ENCODE measurements around the gene NDUFB10.

DNA sequence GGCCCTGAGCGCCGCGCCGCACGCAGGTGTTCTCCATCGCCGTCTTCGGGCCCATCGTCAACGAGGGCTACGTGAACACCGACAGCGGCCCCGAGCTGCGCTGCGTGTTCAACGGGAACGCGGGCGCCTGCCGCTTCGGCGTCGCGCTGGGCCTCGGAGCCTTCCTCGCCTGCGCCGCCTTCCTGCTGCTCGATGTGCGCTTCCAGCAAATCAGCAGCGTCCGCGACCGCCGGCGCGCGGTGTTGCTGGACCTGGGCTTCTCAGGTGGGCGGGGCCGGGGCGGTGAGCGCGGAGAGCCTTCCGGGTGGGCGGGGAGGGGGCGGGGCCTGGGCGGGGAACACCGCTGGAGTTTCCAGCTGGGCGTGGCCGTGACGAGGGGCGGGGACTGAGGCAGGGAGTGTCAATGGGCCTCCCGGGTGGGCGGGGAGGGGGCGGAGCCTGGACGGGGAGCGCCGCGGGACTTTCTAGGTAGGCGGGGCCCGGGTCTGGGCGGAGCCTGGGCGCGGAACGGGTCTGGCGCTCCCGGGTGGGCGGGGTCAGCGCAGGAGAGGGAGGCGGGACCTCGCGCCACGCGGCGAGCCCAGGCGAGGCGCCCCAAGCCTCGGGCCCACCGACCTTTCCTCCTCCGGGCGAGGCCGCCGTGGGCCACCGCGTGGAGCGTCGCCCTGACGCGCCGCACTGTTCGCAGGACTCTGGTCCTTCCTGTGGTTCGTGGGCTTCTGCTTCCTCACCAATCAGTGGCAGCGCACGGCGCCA lies 32.8 kb downstream of the NDUFB10 start:
- TF ChIP-seq, protein P1, sequence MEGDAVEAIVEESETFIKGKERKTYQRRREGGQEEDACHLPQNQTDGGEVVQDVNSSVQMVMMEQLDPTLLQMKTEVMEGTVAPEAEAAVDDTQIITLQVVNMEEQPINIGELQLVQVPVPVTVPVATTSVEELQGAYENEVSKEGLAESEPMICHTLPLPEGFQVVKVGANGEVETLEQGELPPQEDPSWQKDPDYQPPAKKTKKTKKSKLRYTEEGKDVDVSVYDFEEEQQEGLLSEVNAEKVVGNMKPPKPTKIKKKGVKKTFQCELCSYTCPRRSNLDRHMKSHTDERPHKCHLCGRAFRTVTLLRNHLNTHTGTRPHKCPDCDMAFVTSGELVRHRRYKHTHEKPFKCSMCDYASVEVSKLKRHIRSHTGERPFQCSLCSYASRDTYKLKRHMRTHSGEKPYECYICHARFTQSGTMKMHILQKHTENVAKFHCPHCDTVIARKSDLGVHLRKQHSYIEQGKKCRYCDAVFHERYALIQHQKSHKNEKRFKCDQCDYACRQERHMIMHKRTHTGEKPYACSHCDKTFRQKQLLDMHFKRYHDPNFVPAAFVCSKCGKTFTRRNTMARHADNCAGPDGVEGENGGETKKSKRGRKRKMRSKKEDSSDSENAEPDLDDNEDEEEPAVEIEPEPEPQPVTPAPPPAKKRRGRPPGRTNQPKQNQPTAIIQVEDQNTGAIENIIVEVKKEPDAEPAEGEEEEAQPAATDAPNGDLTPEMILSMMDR (IDR thresholded peaks at IDR 0.05; ENCODE audit: insufficient read depth, low read depth, low read length) = no peak
- no peak for TF ChIP-seq EZH2 (IDR thresholded peaks at IDR 0.05; ENCODE audit: insufficient read depth, low read length)
